ENCODE measurements around the gene CCL18.
"Not testable (repeated sequence)": the region's sequence is repeated elsewhere in the genome, so short reads cannot be mapped to it uniquely, and the experiment has no call there.

- TF ChIP-seq CTCF (IDR thresholded peaks at IDR 0.05; ENCODE audit: low read depth, low read length, poor library complexity, severe bottlenecking); EZH2phosphoT487 (IDR thresholded peaks at IDR 0.05; ENCODE audit: borderline replicate concordance, low read length): not testable (repeated sequence)
Observed at GRCh38 chr17:36099004-36099403, 34.9 kb downstream of the CCL18 start.

All from DOHH2 (cell line).